COLO829 (cell line): ENCODE measurements around the gene SELENOI.
"Not testable (repeated sequence)": the region's sequence is repeated elsewhere in the genome, so short reads cannot be mapped to it uniquely, and the experiment has no call there.

Source experiments
- DNase-seq: peaks from one replicate; pipeline ENCODE4 v3.0.0; 2012; ENCODE audit warnings: low spot score

Gene SELENOI

GRCh38 chr2:26359886-26360473 lies 14.0 kb downstream of the SELENOI start:
- no peak for DNase-seq

- peak; percentile 62 for DNase-seq
Measured at GRCh38 chr2:26363323-26363722, 17.4 kb downstream of the SELENOI start.

GRCh38 chr2:26363958-26364357 lies 18.0 kb downstream of the SELENOI start:
- no peak for DNase-seq

DNA sequence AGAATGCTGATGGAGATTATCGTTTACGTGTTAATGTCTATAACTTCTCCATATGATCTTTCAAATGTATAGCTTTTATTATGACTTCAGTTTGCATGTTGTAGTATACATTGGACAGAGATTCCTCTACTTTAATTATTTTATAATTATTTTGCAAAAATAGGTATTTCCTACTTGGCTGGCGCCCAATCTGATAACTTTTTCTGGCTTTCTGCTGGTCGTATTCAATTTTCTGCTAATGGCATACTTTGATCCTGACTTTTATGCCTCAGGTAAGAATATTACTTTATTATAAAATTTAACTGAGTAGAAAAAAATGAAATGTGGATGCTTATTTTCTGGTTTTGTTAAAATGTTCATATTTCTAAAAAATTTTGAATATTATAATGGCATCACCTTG lies 18.7 kb downstream of the SELENOI start:
- no peak for DNase-seq

DNA sequence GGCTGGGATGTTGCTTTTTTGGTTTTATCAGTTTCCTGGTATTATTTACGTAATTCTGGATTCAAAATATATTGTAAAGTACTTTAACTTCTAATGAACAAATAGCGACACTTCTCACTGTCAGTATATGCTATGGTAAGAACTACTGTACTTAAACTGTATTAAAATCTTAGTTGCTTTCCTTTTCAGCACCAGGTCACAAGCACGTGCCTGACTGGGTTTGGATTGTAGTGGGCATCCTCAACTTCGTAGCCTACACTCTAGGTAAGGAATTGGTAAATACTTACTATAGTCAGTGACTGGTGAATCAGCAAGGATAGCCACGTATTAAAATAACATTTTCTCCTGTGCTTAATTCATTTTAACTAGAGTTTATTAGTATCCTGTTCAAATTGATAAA lies 21.0 kb downstream of the SELENOI start:
- DNase-seq: no peak

DNA sequence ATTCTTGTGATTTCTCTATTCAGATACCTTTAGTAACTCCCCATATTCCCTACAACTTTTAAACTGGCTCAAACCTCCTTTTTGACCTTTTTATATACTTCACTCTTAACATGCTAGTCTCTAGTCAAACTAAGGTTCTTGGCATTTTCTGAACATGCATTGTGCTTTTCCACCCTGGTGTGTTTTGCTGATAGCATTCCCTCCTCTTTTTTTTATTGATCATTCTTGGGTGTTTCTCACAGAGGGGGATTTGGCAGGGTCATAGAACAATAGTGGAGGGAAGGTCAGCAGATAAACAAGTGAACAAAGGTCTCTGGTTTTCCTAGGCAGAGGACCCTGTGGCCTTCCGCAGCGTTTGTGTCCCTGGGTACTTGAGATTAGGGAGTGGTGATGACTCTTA lies 23.7 kb downstream of the SELENOI start:
- DNase-seq: not testable (repeated sequence)

DNA sequence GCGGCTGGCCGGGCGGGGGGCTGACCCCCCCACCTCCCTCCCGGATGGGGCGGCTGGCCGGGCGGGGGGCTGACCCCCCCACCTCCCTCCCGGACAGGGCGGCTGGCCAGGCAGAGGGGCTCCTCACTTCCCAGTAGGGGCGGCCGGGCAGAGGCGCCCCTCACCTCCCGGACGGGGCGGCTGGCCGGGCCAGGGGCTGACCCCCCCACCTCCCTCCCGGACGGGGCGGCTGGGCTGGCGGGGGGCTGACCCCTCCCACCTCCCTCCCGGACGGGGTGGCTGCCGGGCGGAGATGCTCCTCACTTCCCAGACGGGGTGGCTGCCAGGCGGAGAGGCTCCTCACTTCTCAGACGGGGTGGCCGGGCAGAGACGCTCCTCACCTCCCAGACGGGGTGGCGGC lies 25.0 kb downstream of the SELENOI start:
- not testable (repeated sequence) for DNase-seq

GRCh38 chr2:26376799-26377198 lies 30.9 kb downstream of the SELENOI start:
- DNase-seq: no peak

DNA sequence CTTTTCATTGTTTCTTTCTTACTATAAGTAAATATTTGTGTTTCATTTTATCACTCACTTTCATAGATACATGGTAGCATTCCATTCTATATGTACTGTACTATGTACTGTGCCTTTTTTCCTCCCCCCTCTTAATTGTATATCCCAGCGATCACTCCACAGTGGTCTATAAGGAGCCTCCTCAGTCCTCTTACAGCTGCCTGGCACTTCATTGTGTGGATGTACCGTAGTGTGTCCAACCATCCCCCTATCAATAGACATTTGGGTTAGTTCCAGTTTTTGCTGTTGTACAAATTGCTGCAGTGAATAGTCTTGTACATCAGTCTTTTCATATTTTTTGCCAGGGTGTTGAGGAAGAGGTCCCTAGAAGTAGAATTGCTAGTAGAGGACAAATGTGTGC lies 34.3 kb downstream of the SELENOI start:
- no peak for DNase-seq

DNA sequence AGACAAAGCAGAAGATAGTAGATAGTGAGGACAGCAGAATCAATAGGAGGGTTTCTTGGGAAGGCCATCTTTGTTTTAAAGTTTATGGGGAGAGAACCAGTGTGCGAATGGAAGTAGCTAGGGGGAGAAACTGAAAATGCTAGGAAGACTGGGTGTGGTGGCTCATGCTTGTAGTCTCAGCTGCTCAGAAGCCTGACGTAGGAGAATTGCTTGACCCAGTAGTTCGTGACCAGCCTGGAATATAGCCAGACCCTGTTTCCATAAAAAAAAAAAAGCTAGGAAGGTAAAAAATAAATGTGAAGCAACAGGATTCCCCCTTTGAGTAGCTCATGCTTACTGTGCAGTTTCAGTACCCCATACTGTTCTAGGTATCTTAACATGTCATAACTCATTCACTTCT lies 36.6 kb downstream of the SELENOI start:
- no peak for DNase-seq

- peak; percentile 60 for DNase-seq
Measured at GRCh38 chr2:26384183-26384582, 38.2 kb downstream of the SELENOI start.

DNA sequence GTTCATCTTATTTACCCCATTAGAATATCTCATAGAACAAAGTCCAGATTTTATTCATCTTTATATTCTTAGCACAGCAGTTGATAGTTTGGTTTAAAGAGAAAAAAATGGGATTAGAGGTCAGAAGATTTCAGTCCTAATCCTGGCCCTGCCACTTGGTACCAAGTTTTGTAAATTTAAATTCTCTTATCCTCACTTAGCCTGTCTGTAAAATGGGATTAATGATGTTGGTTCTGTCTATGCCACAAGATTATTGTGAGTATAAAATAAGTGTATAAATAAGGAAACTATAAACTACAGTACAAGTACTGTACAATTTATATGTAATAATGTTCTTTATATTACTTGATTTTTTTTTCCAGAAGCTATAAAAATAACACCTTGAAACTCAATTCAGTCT lies 38.7 kb downstream of the SELENOI start:
- DNase-seq: no peak

DNA sequence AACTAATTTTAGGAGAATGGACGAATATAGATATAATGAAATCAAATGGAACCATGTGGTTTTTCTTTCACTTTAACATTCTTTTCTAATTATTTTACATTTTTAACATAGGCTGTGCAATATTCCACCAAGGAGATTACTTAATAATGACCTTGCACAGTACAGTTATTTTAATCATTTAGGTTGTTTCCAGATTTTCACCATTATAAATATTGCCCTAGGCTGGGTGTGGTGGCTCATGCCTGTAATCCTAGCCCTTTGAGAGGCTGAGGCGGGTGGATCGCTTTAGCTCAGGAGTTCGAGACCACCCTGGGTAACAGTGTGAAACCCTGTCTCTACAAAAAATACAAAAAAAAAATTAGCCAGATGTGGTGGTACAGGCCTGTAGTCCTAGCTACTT lies 41.2 kb downstream of the SELENOI start:
- DNase-seq: no peak

GRCh38 chr2:26394694-26395093 lies 48.8 kb downstream of the SELENOI start:
- no peak for DNase-seq

DNA sequence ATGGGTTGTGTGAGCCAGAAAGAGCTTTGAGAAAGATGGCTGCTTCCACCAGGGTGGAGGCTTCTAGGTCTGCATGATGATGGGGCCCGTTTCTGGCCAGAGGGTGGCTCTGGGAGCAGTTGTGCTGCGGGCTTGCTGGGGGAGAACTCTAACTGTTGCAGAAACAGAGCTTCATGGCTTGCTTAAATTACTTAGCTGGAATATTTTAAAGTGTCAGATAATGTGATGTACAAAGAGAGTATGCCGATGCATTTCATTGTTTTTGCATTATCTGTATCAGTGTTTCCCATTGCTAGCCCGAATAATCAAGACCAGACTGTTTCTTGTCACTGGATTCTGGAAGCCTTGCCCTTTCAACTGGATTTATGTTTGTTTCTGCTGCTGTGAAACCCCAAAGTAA lies 49.5 kb downstream of the SELENOI start:
- no peak for DNase-seq

DNA sequence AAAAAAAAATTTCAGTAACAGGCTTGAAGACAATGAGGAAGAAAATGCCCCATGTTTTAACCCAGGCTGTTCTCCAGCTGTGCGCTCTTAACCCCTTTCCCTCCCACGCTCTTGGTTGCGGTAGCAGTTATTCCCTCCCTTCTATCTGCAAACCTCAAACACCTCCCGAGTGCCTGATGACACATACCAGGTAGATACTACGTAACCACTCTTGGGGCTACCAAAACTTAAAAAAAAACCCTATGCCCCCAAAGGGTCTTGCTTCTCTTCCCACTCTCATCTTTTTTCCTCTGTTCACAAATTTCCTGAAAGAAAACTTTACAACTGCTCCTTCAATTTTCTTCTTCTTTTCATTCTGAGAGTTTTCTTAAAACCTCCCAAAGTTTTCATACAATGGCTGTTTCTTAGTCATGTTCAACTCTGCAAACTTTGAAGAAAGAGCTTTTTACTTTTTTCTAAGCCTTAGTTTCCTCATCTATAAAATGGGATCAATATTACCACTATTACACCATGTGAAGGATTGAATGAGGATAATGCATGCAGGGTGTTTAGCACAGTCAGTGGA lies 50.9 kb downstream of the SELENOI start:
- no peak for DNase-seq

GRCh38 chr2:26399771-26400376 lies 53.9 kb downstream of the SELENOI start:
- DNase-seq: no peak

- DNase-seq: no peak
Measured at GRCh38 chr2:26400723-26401122, 54.8 kb downstream of the SELENOI start.

GRCh38 chr2:26401739-26402541 lies 56.0 kb downstream of the SELENOI start, which contains the start of gene DRC1:
TSS of gene DRC1 (plus strand) at chr2:26401920. CDS start at chr2:26401990, 70 bp downstream.
- DNase-seq: peak; percentile 13

DNA sequence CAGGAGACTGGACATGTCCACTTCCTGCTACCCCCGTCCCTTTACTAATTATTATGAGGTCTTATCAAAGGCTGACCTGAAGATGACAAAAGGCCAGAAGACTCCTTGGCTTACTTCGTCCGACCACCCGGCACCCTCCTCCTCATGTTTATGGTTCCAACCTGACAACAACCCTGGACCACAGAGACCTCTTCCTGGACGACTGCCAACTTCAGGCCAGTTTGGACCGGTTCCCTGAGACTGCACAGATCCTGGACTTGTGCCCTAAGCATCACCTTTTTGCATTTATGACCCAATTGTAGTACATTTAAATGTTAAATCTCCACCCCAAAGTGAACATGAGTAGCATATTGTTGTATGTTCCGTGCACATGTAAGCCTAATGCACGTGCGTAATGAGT lies 61.6 kb downstream of the SELENOI start:
- DNase-seq: no peak

GRCh38 chr2:26409785-26410184 lies 63.8 kb downstream of the SELENOI start:
- no peak for DNase-seq

GRCh38 chr2:26410764-26411243 lies 64.9 kb downstream of the SELENOI start:
- no peak for DNase-seq

DNA sequence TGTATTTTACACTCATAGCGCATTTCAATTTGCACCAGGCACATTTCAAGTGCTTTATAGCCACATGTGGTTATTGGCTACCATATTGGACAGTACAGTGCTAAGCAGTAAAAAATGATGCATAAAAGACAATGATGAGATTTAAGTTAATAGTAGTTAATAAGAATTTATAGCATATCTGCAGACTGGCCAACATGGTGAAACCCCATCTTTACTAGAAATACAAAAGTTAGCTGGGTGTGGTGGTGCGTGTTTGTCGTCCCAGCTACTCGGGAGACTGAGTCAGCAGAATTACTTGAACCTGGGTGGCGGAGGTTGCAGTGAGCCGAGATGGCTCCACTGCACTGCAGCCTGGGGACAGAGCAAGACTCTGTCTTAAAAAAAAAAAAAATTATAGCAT lies 65.5 kb downstream of the SELENOI start:
- no peak for DNase-seq
